Skeletal muscle cell (primary cell): ENCODE data around the gene NXT1.
"Not testable (repeated sequence)": the region's sequence is repeated elsewhere in the genome, so short reads cannot be mapped to it uniquely, and the experiment has no call there.

Source experiments
- DNase-seq: peaks from one replicate; pipeline ENCODE4 v3.0.0-alpha.2; 2010; ENCODE audit warnings: low read depth
- H3K4me3 ChIP-seq: 2 replicates; pipeline ENCODE4 v1.5.1; 2011; ENCODE audit warnings: low read depth, mild to moderate bottlenecking, control low read depth, low read length, moderate library complexity

NXT1 gene

GRCh38 chr20:23350196-23350903 lies at the start of gene NXT1:
NXT1 (plus strand) TSS chr20:23350791; CDS start chr20:23354042, 3,251 bp downstream.
- DNase-seq = peak; percentile 97
- peak within 1 kb of the TSS; percentile 95 for H3K4me3 ChIP-seq

DNA sequence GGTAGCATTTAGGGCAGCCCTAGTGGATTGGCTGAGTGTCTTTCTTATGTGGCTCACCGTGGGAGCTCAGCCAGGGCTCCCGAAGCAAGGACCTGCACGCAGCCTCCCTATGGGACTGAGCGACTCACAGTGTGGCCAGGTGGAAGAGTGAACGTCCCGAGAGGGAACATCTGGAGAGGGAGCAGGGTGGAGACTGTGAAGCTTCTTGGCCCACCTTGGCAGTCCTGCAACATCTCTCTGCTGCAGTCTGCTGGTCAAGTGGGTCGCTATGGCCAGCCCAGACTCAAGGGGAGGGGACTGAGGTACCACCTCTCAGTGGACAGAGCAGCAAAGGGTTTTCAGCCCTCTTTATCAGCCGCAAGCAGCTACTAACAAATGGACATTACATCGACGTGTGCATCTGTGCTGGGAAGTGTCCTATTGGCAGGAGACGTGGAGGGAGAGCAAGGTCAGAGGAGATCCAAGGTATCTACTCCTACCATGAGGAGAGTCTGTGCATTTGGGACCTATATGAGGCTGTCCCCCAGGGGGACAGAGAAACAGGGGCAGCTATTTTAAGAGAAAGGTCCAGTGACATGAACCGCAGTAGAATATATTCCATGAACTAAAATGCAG lies 49.0 kb upstream of the NXT1 start:
- DNase-seq = no peak

DNA sequence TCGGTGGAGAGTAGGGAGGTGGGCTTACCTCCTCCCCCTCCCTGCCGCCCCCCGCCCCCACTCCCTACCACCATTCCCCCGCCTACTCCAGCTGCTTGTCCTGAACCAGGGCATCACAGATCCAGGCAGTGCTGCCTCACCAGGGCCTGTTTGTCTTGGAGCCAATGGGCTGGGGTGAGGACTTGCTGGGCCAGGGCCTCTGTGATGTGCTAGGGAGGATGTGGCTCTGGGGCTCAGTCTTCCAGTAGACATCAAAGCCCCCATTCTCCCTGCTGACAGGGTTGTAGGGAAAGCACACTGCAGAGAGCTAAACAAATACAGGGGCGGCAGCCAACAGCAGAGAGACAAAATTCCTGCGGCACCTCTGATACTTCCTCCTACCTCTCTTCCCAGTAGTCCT lies 48.2 kb upstream of the NXT1 start:
- no peak for DNase-seq

More for the DNA sequence above, 49.0 kb upstream of the NXT1 start:
- H3K4me3 ChIP-seq = no peak overlapping the region

DNA sequence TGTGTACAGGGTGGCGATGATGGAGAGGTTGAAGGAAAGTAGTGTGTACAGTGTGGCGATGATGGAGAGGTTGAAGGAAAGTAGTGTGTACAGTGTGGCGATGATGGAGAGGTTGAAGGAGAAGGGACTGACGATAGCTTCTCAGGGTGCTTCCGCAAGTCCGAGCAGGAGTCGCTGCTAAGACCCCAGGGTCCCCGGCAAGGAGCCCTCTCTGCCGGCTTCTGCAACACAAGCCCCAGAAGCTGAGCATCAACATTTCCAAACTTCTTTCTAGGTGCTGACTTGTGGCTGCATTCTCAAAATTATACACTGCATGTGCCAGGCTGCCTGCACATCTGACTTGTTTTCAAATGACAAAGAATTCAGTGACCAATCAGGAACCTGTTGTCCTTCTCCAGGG lies 47.8 kb upstream of the NXT1 start:
- no peak for DNase-seq
- H3K4me3 ChIP-seq = no peak overlapping the region

More for the DNA sequence above, 48.2 kb upstream of the NXT1 start:
- no peak overlapping the region for H3K4me3 ChIP-seq

DNA sequence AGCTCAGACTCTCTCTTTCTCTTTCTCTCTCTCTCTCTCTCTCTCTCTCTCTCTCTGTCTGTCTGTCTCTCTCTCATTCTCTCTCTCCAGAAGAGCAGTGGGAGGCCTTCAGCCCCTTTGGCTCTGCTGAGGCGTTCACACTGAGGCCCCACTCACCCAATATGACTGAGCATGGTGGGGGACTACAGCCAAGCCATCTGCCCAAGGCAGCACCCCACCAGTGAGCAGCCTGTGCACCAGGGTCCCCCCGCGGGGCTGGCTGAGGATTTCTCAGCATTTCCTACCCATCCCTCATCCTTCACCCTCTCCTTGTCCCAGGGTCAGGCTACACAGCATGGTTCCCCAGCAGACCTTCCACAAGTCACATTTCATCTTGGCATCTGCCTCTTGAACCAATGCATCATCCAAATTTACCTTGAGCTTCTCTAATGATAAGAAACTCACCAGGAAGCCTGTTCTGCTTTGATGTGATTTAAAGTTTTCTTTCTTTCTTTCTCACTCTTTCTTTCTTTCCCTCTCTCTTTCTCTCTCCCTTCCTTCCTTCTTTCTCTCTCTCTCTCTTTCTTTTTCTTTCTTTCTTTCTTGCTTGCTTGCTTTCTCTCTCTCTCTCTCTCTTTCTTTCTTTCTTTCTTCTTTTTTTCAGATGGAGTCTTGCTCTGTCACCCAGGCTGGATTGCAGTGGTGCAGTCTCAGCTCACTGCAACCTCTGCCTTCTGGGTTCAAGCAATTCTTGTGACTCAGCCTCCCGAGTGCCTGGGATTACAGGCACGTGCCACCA lies 47.1 kb upstream of the NXT1 start:
- DNase-seq = no peak
- H3K4me3 ChIP-seq = no peak overlapping the region

DNA sequence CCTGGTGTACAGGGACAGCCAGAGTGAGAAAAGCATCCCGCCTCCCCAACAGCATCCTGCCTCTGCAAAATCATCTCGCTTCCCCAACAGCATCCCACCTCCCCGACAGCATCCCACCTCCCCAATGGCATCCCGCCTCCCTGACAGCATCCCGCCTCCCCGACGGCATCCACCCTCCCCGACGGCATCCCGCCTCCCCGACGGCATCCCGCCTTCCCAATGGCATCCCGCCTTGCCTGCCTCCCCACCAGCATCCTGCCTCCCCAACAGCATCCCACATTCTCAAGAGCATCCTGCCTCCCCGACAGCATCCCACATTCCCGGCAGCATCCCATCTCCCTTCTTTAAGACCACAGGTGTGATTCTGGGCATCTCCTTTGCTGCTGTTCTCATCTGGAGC lies 46.0 kb upstream of the NXT1 start:
- H3K4me3 ChIP-seq = no peak overlapping the region
- no peak for DNase-seq

DNA sequence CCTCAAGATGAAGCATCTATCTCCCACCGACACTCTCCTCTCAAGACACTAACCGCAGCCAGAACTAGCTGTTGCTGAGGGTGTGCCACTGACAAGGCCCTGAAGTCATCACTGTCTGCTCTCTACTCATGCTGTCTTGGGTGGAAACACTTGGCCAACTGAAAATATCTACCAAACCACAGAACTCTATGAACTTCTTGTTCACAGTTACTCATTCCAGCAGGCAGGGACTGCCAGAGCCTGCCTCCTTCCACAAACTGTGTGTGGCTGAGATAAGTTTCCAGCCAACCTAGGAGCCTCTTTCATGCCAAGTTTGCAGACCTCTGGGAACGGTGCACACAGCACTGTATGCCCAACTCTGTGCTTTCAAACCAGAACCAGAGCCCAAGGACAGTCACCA lies 45.5 kb upstream of the NXT1 start:
- peak; percentile 55 for DNase-seq
- H3K4me3 ChIP-seq = no peak overlapping the region

DNA sequence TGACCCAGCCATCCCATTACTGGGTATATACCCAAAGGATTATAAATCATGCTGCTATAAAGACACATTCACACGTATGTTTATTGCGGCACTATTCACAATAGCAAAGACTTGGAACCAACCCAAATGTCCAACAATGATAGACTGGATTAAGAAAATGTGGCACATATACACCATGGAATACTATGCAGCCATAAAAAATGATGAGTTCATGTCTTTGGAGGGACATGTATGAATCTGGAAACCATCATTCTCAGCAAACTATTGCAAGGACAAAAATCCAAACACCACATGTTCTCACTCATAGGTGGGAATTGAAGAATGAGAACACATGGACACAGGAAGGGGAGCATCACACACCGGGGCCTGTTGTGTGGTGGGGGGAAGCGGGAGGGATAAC lies 43.2 kb upstream of the NXT1 start:
- H3K4me3 ChIP-seq, DNase-seq: not testable (repeated sequence)

DNA sequence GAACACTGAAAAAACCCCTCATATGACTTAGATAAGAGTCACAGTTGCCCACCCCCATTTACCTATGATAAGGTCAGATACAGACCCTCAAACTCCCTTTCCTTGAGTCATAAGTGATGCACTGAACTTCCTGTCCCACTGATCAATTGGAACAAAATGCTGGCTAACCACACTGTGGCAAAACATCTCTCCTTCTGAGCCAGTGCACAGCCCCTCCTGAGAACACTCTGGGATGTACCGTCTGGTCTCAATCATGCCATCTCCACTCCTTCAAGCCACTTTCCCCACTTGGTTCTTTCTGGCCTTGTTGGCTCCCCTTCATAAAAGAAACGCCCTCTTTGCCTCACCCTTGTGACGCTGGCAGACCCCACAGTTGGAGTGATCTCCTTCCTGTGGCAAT lies 42.6 kb upstream of the NXT1 start:
- DNase-seq = no peak
- no peak overlapping the region for H3K4me3 ChIP-seq

DNA sequence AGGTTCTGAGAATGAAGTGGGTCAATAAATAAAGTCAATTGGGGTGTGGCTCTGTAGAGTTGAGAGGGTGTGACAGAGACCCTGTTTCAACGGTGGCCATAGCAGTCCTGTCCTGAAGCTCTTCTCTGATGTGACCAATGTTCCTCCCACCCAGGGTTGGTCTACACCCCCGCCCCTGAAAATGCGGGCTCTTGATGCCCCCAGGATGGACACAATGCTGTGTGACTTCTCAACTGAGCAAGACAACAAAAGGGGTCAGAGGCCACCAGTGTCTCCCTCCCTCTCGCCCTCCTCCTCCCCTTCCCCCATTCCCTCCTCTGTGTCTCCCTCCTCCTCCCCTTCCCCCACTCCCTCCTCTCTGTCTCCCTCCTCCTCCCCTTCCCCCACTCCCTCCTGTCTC lies 41.7 kb upstream of the NXT1 start:
- no peak overlapping the region for H3K4me3 ChIP-seq
- no peak for DNase-seq

DNA sequence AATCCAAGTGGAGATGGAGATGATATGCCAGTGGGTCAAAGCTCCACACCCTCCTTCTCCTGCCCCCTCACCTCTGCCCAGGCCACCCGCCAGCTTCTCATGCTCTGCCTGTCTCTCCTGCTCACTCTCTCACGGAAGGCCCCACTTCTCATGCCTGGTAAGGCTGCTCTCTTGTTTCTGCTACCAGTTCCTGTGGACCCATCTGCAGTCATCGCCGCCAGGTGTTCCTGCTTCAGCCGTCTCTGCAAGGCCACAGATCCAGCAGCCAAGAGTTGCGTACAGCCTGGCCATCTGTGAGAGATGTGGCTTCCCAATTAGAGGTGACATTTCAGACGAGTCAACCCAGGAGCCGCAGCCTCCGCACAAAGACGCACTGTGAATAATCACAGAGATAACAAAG lies 40.8 kb upstream of the NXT1 start:
- H3K4me3 ChIP-seq = no peak overlapping the region
- DNase-seq = no peak

- H3K4me3 ChIP-seq = no peak overlapping the region
- no peak for DNase-seq
Observed at GRCh38 chr20:23311947-23312506, 38.6 kb upstream of the NXT1 start.

GRCh38 chr20:23313271-23313670 lies 37.3 kb upstream of the NXT1 start:
- no peak overlapping the region for H3K4me3 ChIP-seq
- DNase-seq = no peak

DNA sequence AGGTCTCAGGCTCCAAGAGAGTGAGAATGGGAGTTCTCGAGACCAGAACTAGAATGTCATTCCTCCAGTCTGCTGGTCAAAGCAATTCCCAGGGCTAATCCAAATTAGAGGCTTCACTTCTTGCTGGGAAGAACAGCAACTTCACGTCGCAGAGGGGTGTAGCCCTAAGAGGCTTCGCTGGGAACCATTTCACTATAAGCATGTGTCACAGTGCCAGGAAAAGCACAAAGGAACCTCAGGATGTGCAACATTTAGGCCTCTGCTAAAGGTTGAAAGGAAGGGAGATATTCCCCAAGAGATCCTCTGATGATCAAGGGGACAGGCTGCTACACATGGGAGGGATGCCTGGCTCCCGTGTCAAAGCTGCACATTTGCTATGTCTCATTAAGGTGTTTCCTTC lies 35.9 kb upstream of the NXT1 start:
- H3K4me3 ChIP-seq = no peak overlapping the region
- DNase-seq = no peak

- H3K4me3 ChIP-seq = no peak overlapping the region
- DNase-seq = no peak
Observed at GRCh38 chr20:23315099-23315498, 35.5 kb upstream of the NXT1 start.

DNA sequence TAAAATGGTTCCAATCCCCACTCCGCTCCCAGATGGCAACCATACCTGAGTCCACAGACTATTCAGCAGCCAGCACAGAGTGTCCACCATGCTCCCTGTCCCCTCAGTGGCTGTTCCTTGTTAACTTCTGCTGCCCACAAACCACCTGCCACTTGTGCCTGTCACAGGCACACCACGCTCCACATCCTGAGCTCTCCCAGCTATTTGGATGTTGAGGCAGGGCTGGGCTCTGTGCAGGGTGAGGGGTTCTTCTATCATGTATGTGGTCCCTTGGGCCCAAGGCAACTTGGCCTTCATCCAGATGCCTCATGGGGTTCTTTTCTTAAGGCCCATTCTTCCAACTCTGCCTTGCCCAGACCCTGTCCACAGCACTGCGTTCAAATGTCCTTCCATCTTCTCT lies 34.0 kb upstream of the NXT1 start:
- no peak for DNase-seq
- no peak overlapping the region for H3K4me3 ChIP-seq

DNA sequence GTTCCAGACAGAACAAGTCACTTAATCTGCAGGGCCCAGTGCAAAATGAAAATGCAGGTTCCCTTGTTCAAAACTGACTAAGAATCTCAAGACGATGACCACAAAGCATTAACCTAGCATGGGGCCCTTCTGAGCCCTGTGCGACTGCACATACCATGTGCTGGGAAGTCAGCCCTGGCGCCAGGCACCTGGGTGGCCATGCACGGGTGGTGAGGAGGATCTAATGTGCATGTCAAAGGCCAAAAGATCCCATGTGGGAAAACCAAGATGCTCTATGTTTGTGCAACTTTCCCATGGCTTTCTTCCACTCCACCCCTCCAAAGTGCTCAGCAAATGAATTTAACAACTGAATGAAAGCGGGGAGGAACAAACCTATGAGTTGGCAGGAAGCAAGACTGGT lies 33.5 kb upstream of the NXT1 start:
- DNase-seq = no peak
- no peak overlapping the region for H3K4me3 ChIP-seq

DNA sequence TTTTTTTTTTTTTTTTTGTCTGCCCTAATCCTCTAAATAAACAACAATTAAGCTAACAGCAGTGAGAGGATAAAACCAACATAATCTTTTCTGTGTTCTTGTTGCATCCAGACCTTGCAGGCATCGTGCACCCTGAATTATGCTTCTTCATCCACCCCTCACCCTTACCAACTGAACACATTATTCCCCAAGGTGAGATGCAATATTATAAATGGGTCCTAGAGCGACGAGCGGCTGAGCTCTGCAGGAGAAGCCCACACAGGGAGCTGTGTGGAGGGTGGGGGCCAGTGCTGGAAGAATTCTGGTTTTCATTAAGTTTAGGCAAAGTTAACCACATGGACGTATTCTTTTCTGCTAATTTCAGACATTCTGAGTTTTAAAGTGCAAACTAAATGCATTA lies 32.2 kb upstream of the NXT1 start:
- DNase-seq = no peak
- H3K4me3 ChIP-seq = no peak overlapping the region

DNA sequence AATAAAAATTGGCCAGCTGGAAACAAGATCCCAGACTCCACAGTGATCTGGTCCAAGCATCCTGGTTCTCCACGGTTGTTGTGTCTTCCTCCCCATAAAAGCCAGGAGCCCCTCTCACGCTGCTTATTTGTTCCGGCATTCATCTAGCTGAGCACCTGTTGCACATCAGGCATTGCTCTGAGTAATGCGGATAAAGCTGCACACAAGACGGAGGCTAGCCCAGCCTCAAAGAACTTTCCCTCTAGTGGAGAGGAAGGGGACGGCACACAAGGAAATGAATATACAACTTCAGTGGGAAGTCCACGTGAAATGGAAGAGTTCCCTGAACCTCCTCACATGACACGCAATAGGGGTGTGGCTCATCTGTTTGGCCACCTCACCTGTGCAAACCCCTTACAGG lies 30.3 kb upstream of the NXT1 start:
- no peak overlapping the region for H3K4me3 ChIP-seq
- no peak for DNase-seq

DNA sequence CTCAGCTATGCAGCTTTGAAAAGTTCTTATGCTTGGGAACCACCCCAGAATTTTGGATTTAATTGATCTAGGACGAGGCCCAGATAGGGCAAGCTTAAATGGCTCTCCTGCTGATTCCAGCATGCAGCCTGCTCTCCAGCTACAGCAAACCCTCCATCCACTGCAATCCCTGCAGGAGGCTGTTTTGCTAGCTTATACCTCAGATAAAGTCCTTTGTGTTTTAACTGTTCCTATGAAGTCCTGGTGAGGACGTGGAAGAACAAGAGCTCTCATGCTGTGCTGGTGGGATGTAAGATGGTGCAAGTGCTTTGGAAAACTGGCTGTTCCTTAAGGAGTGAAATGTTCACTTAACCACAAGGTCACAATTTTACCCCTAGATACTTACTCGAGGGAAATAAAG lies 25.5 kb upstream of the NXT1 start:
- H3K4me3 ChIP-seq = no peak overlapping the region
- DNase-seq = no peak
